GM12878 (cell line): ENCODE measurements around the gene MRPL32. TPM values are rescaled to one million over a fixed set of nuclear protein-coding genes. Genes with fewer than 3 reads are reported as not detected.

Source experiments
- ATAC-seq: fragments of 200-7000 bp; cut with Tn5 transposase; 3 replicates; pipeline ENCODE4 v1.9.1; 2020; ENCODE audit warnings: mild to moderate bottlenecking, moderate library complexity
- BruUV-seq: library from RNA; stranded (reverse); fragments of 400-500 nt; replicated peaks from 2 replicates; lab custom pipeline; 2021; lab: Mats Ljungman, UMichigan
- CTCF ChIA-PET: fragments of 300-600 bp; sonication (Branson Sonifier 250); formaldehyde crosslinking; extraction: SDS; loops from one replicate; lab custom pipeline; 2021; ENCODE audit warnings: inconsistent platforms; lab: Yijun Ruan, JAX
- POLR2A ChIA-PET: fragments of 350-600 bp; formaldehyde crosslinking; extraction: SDS; loops from one replicate; lab custom pipeline; 2021; ENCODE audit warnings: inconsistent platforms; lab: Charles Lee
- RAD21 ChIA-PET: fragments of 300-600 bp; sonication (Branson Sonifier 250); formaldehyde crosslinking; loops from one replicate; lab custom pipeline; 2023; ENCODE audit warnings: antibody characterized with exemption; ENCODE audit not compliant: unreplicated experiment; lab: Charles Lee
- SMC1A ChIA-PET: fragments of 300-600 bp; sonication (Branson Sonifier 250); formaldehyde crosslinking; loops from one replicate; lab custom pipeline; 2023; ENCODE audit not compliant: unreplicated experiment, uncharacterized antibody; lab: Charles Lee
- DNase-seq: peaks from one replicate; pipeline ENCODE4 v3.0.0-alpha.2; 2011; ENCODE audit warnings: low read depth, low spot score
- FAIRE-seq: peaks from 3 replicates; lab custom pipeline; 2011; peaks lifted over from hg19 to GRCh38; lab: Jason Lieb, UNC
- H2AFZ ChIP-seq: 2 replicates; pipeline ENCODE4 v1.6.0; 2011; ENCODE audit warnings: low read depth, low read length, control low read depth; ENCODE audit not compliant: control insufficient read depth
- H3K27ac ChIP-seq: 2 replicates; pipeline ENCODE4 v1.5.1; 2011; ENCODE audit warnings: control low read depth; ENCODE audit not compliant: control insufficient read depth, insufficient read depth
- H3K27me3 ChIP-seq, 2 experiments: replicated peaks in 1 of 2; 2 replicates each; pipeline versions ENCODE4 v1.6.0 to v1.6.1; 2011; ENCODE audit warnings: low read length in 1 of 2; ENCODE audit not compliant: control insufficient read depth in 2 of 2, insufficient read depth in 2 of 2
- H3K36me3 ChIP-seq, 2 experiments: 2 replicates each; pipeline ENCODE4 v1.5.1; 2011; ENCODE audit warnings: low read length in 1 of 2; ENCODE audit not compliant: control insufficient read depth in 2 of 2, insufficient read depth in 2 of 2
- H3K4me1 ChIP-seq: 2 replicates; pipeline ENCODE4 v1.6.1; 2011; ENCODE audit warnings: mild to moderate bottlenecking, low read length, moderate library complexity, mixed read lengths; ENCODE audit not compliant: control insufficient read depth, insufficient read depth
- H3K4me2 ChIP-seq: 2 replicates; pipeline ENCODE4 v1.6.0; 2011; ENCODE audit warnings: control low read depth; ENCODE audit not compliant: control insufficient read depth, insufficient read depth
- H3K4me3 ChIP-seq: fragments of 200-600 bp; sonication (generic); 2 replicates; pipeline ENCODE4 v1.5.1; 2016
- H3K79me2 ChIP-seq: 2 replicates; pipeline ENCODE4 v1.6.0; 2011; ENCODE audit warnings: low read length; ENCODE audit not compliant: control insufficient read depth, insufficient read depth
- H3K9ac ChIP-seq: 2 replicates; pipeline ENCODE4 v1.8.0; 2011; ENCODE audit warnings: low read length, control low read depth, mixed read lengths; ENCODE audit not compliant: control insufficient read depth, insufficient read depth
- H3K9me3 ChIP-seq: replicated peaks from 3 replicates; pipeline ENCODE4 v1.5.1; 2011; ENCODE audit warnings: mild to moderate bottlenecking, low read length; ENCODE audit not compliant: control insufficient read depth, insufficient read depth
- H4K20me1 ChIP-seq: 2 replicates; pipeline ENCODE4 v1.6.0; 2011; ENCODE audit not compliant: control insufficient read depth, insufficient read depth
- ATF2 ChIP-seq: IDR thresholded peaks from 2 replicates; pipeline ENCODE4 v1.6.1; 2012; ENCODE audit warnings: low read length, inconsistent platforms
- CREB1 ChIP-seq: IDR thresholded peaks from 2 replicates; pipeline ENCODE4 v1.6.1; 2012; ENCODE audit warnings: low read depth, mild to moderate bottlenecking, inconsistent platforms
- CREM ChIP-seq: IDR thresholded peaks from 2 replicates; pipeline ENCODE4 v1.6.1; 2014; ENCODE audit warnings: antibody characterized with exemption, low read depth
- HCFC1 ChIP-seq: fragments of 150-350 bp; IDR thresholded peaks from 2 replicates; pipeline ENCODE4 v1.6.1; 2014; ENCODE audit warnings: low read length
- HDGF ChIP-seq: fragments of 450-650 bp; IDR thresholded peaks from 2 replicates; pipeline ENCODE4 v1.6.1; 2016; ENCODE audit warnings: antibody characterized with exemption
- IRF4 ChIP-seq: IDR thresholded peaks from 2 replicates; pipeline ENCODE4 v1.6.1; 2011; ENCODE audit warnings: low read depth, low read length
- MLLT1 ChIP-seq: fragments of 450-650 bp; IDR thresholded peaks from 2 replicates; pipeline ENCODE4 v1.6.1; 2016; ENCODE audit warnings: mild to moderate bottlenecking
- MTA2 ChIP-seq: fragments of 450-650 bp; IDR thresholded peaks from 2 replicates; pipeline ENCODE4 v1.6.1; 2016; ENCODE audit warnings: low read depth, mild to moderate bottlenecking, moderate library complexity
- MYB ChIP-seq: fragments of 150-350 bp; IDR thresholded peaks from 2 replicates; pipeline ENCODE4 v1.6.1; 2014; ENCODE audit warnings: mild to moderate bottlenecking, low read depth, low read length, borderline replicate concordance
- PAX5 ChIP-seq: IDR thresholded peaks from 2 replicates; pipeline ENCODE4 v1.6.1; 2011; ENCODE audit warnings: low read depth, low read length, borderline replicate concordance
- PAX8 ChIP-seq: fragments of 450-650 bp; IDR thresholded peaks from 2 replicates; pipeline ENCODE4 v1.6.1; 2017; ENCODE audit warnings: mild to moderate bottlenecking, moderate library complexity
- PKNOX1 ChIP-seq: fragments of 450-650 bp; IDR thresholded peaks from 2 replicates; pipeline ENCODE4 v1.6.1; 2016; ENCODE audit warnings: mild to moderate bottlenecking
- SMAD1 ChIP-seq: fragments of 450-650 bp; IDR thresholded peaks from 2 replicates; pipeline ENCODE4 v1.6.1; 2018; ENCODE audit warnings: mild to moderate bottlenecking, low read depth; ENCODE audit not compliant: partially characterized antibody
- STAT3 ChIP-seq: IDR thresholded peaks from 2 replicates; pipeline ENCODE4 v1.6.1; 2011; ENCODE audit warnings: low read depth, low read length, improper control_type of control experiment
- TCF12 ChIP-seq: IDR thresholded peaks from 2 replicates; pipeline ENCODE4 v1.6.1; 2011; ENCODE audit warnings: low read depth, mild to moderate bottlenecking, low read length
- ZBTB11 ChIP-seq: fragments of 450-650 bp; formaldehyde crosslinking; IDR thresholded peaks from 2 replicates; pipeline ENCODE4 v1.5.0; 2022; ENCODE audit warnings: mild to moderate bottlenecking, missing genetic modification characterization
- ZNF217 ChIP-seq: fragments of 450-650 bp; IDR thresholded peaks from 2 replicates; pipeline ENCODE4 v1.6.1; 2017; ENCODE audit warnings: antibody characterized with exemption, mild to moderate bottlenecking
- ZNF384 ChIP-seq: IDR thresholded peaks from 2 replicates; pipeline ENCODE4 v1.6.1; 2012; ENCODE audit warnings: low read depth, mild to moderate bottlenecking, low read length, improper control_type of control experiment, borderline replicate concordance
- WGBS: methylation state at CpG from one replicate; pipeline ENCODE4 v1.1.6; 2016; ENCODE audit warnings: low lambda C conversion rate; ENCODE audit not compliant: insufficient replicate concordance, insufficient coverage; ENCODE audit errors: missing lambda C conversion rate; 5-methylcytosine and 5-hydroxymethylcytosine counted together
- in situ Hi-C: fragments of 300-500 bp; cut with MboI; formaldehyde crosslinking; loops from 9 replicates; pipeline ENCODE4 v1.14.3; 2018; ENCODE audit warnings: mixed read lengths
- intact Hi-C: fragments of 100-400 bp; cut with micrococcal nuclease; formaldehyde crosslinking; loops from one replicate; pipeline ENCODE4 v1.14.2; 2022; ENCODE audit not compliant: unreplicated experiment
- polyA plus RNA-seq, 11 experiments: library from polyadenylated mRNA; depleted of rRNA in 4 of 11; unstranded in 6 of 11; stranded (reverse) in 5 of 11; fragments of >200 nt; fragmentation: Nextera tagmentation in 4 of 11; fragmentation: Illumina TruSeq in 1 of 11; extraction: Ambion mirVana in 4 of 11; extraction: Trizol in 1 of 11; gene quantifications; 1 replicate in 1 of 11; 2 replicates in 10 of 11; pipeline versions ENCODE4 v1.2.1 to v1.2.3, GENCODE V29; 2011 to 2016; ENCODE audit warnings: inconsistent platforms in 2 of 11, missing spikeins in 2 of 11, low read depth in 1 of 11
- total RNA-seq, 4 experiments: library from RNA; depleted of rRNA in 3 of 4; stranded (reverse); fragments of >200 nt in 3 of 4; fragmentation: Illumina TruSeq in 1 of 4; extraction: Trizol in 1 of 4; gene quantifications; 2 replicates each; pipeline versions ENCODE4 v1.2.1 to v1.2.3, GENCODE V29; 2013 to 2021

MRPL32 gene
- total and polyA plus RNA-seq, 10 of the 15 experiments (the other 5 are each of a cell fraction or from before 2014, with no cell fraction given), result 65.3 to 339 (median 112) TPM

GRCh38 chr7:42981601-42982000 is 49.4 kb downstream of the MRPL32 start (continued):
- TF ChIP-seq PAX5, result no peak
- TF ChIP-seq MTA2, result no peak
- no peak for TF ChIP-seq CREB1
- no peak for TF ChIP-seq HCFC1

- no peak for TF ChIP-seq PKNOX1
- TF ChIP-seq SMAD1, result no peak
- TF ChIP-seq TCF12, result no peak
- no peak for TF ChIP-seq ATF2
- no peak for TF ChIP-seq ZNF217
- no peak for TF ChIP-seq PAX8
- no peak for TF ChIP-seq ZNF384
- no peak for TF ChIP-seq STAT3
- TF ChIP-seq IRF4, result no peak
- no peak for TF ChIP-seq MYB
- TF ChIP-seq HDGF, result no peak
- TF ChIP-seq CREM, result no peak
- no peak for TF ChIP-seq ZBTB11 (CRISPR knock-in tag)
- TF ChIP-seq MLLT1, result no peak
- ChIA-PET CTCF (interaction anchor here (0.9 to 1.3 kb wide), 2 partner anchors 46 to 47 kb away, joined by 3 to 4 read pairs; no protein-coding TSS in a partner anchor), SMC1A (interaction anchor here (0.8 kb wide), 1 partner anchor 134 kb away, joined by 3 read pairs; no protein-coding TSS in a partner anchor), POLR2A (no interaction called here), RAD21 (interaction anchor here (1.1 kb wide), 1 partner anchor 42 kb away, joined by 3 read pairs; no protein-coding TSS in a partner anchor)
- no peak overlapping the region for H3K4me3 ChIP-seq
- no peak overlapping the region for H3K9ac ChIP-seq
- no peaks in the 10 kb centered on the region for H4K20me1 ChIP-seq
- ATAC-seq (no peak), DNase-seq (no peak), FAIRE-seq (no peak)
- in situ Hi-C loops (no loop called here), intact Hi-C loops (no loop called here)
- H3K4me2 ChIP-seq, result no peak overlapping the region
- no peaks in the 10 kb centered on the region for H3K4me1 ChIP-seq
- no peaks in the 10 kb centered on the region; the same call in 2 of the 3 replicates for H3K9me3 ChIP-seq
- H3K36me3 ChIP-seq, result no peaks in the 10 kb centered on the region
- no peak overlapping the region for H3K27ac ChIP-seq
- no peaks in the 10 kb centered on the region for H3K79me2 ChIP-seq
- BruUV-seq, result no TSS peak
- 41% methylated on average over 3 of the region's 3 CpGs for WGBS
- H2AFZ ChIP-seq, result no peak overlapping the region
- H3K27me3 ChIP-seq, result no peaks in the 10 kb centered on the region
Observed at GRCh38 chr7:42982604-42983115, 50.5 kb downstream of the MRPL32 start.
